NCI-H460 (cell line): ENCODE measurements around the gene BAG3. TPM values are rescaled to one million over a fixed set of nuclear protein-coding genes. Genes with fewer than 3 reads are reported as not detected.
"Not testable (repeated sequence)": the region's sequence is repeated elsewhere in the genome, so short reads cannot be mapped to it uniquely, and the experiment has no call there.

Source experiments
- DNase-seq: peaks from one replicate; pipeline ENCODE4 v3.0.0-alpha.2; 2016; ENCODE audit warnings: low read depth; ENCODE audit errors: extremely low read depth
- total RNA-seq: library from RNA; depleted of rRNA; stranded (reverse); fragments of >200 nt; shearing (Covaris generic); gene quantifications from 2 replicates; pipeline ENCODE4 v1.2.3, GENCODE V29; 2014

Gene BAG3
- total RNA-seq, 1 experiment from 2014 or later, result 17.6 TPM

DNA sequence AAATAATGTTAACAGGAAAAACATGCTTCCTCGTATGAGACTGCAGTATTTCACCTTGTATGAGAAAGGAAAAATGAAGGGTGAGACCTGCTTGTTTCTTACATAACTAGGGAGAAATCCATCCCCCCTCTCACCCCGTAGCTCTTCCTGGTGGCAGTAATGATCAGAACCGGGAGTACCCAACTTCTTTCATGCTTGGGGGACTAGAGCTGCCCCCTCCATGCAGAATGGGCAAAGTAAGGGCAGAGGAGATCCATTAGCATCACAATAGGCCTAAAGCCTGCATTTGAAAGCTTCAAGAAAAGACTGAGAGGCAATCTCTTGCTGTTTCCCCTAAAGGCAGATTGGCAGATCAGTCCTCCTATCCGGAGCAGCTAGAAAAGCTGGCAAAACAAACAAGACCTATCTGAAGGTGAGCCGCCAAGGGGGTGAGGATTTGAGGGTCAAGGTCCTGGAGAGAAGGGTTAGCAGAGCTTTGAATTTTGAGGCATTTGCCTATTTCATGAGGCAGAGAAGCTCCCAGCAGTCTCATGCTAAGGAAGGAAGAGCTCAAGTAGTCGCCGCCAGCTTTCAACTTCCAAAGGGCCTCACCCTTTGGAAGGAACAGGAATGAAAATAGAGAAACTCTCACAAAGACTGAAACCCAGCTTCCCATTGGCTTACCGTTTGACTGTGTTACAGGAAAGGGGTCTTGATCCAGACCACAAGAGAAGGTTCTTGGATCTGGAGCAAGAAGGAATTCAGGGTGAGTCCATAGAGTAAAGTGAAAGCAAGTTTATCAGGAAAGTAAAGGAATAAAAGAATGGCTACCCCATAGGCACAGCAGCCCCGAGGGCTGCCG lies 36.2 kb downstream of the BAG3 start:
- no peak for DNase-seq

DNA sequence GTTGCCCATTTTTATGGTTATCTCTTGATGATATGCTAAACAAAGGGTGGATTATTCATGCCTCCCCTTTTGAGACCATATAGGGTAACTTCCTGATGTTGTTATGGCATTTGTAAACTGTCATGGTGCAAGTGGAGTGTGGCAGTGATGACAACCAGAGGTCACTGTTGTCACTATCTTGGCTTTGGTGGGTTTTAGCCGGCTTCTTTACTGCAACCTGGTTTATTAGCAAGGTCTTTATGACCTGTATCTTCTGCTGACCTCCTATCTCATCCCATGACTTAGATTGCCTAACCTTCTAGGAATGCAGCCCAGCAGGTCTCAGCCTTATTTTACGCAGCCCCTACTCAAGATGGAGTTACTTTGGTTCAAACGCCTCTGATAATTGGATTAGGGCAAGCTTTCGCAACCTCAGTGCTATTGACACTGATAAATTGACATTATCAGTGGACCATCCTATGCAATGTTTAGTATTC lies 36.9 kb downstream of the BAG3 start:
- no peak for DNase-seq

DNA sequence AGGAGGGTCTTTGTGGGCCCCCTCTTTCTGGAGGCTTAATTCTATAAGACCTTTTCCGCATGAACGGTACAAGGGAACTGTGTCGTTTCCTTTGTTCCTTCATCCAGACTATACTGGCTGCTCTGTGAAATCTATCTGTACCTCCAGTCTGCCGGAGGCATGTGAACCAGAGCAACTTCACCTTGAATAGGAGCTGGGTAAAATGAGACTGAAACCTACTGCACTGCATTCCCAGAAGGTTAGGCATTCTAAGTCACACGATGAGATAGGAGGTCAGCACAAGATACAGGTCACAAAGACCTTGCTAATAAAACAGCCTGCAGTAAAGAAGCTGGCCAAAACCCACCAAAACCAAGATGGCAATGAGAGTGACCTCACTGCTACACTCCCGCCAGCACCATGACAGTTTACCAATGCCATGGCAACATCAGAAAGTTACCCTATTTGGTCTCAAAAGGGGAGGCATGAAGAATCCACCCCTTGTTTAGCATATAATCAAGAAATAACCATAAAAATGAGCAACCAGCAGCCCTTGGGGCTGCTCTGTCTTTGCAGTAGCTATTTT lies 37.9 kb downstream of the BAG3 start:
- no peak for DNase-seq

- no peak for DNase-seq
These were observed 40.5 kb downstream of the BAG3 start for GRCh38 chr10:119691726-119692125.

- no peak for DNase-seq
These were observed 42.2 kb downstream of the BAG3 start for GRCh38 chr10:119693262-119693957.

DNA sequence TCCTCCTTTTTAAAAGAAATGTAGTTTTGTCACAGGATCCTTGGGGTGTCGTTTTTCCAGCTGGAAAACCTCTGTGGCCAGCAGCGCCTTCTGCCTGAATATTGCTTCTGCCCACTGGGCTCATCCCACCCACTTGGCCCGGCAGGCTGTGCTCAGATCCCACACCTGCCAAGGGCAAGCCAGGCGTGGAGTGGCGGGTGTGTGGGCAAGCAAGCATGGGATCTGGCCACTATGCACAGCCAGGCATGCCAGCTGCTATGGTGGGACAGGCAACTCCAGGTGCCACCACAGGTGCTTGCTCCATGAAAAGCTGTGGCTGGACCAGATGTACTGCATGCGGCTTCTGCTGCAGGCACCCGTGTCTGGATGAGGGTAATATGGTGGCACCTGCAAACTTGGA lies 43.4 kb downstream of the BAG3 start:
- DNase-seq, result no peak

- no peak for DNase-seq
These were observed 49.3 kb downstream of the BAG3 start for GRCh38 chr10:119700321-119700954.

DNA sequence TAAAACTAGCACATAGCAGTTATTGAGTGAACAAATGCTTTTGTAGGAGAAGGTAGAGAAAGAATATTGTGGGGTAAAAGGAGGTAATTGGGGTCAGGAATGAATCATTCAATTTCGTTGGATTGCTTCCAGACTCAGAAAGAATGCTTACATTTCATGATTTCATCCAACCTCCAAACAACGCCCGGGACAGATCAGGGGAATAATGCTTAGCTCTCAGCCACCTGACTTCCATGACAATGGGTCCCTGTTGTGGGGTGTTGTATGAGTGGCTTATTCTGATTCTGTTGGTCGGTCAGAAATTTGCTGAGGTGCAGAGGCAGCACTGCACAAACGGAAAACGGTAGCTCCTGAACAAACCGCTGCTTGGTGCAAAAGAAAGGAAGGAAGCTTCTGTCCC lies 50.7 kb downstream of the BAG3 start:
- no peak for DNase-seq

GRCh38 chr10:119702583-119702982 lies 51.4 kb downstream of the BAG3 start:
- DNase-seq, result no peak

DNA sequence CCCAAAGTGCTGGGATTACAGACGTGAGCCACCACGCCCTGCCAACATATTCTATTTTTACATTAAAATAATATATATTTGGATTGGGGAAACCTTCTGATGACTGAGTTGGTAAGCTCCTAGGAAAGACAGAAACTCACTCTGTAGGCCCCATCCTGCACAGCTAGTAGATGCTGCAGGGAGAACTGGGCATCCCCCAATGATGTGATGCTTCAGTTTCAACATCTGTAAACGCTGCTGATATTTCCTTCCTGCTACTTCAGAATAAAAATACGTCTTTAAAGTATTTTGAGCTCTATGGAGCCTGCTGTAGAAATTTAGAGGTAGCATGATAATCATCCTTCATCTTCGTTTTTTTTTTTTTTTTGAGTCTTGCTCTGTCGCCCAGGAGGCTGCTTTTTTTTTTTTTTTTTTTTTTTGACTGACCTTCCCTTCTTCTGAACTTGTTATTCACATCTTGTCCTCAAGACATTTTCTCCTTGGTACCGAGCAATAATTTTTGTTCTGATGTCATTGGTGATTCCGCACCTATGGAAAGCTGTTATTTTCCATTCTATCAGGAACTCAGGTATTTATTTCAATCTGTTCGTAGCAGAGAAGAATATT lies 52.8 kb downstream of the BAG3 start:
- no peak for DNase-seq

- DNase-seq, result no peak
These were observed 54.3 kb downstream of the BAG3 start for GRCh38 chr10:119705434-119705831.

GRCh38 chr10:119706521-119707278 lies 55.5 kb downstream of the BAG3 start:
- DNase-seq, result no peak

- not testable (repeated sequence) for DNase-seq
These were observed 56.2 kb downstream of the BAG3 start for GRCh38 chr10:119707331-119707730.

- not testable (repeated sequence) for DNase-seq
These were observed 59.8 kb downstream of the BAG3 start for GRCh38 chr10:119710935-119711334.

DNA sequence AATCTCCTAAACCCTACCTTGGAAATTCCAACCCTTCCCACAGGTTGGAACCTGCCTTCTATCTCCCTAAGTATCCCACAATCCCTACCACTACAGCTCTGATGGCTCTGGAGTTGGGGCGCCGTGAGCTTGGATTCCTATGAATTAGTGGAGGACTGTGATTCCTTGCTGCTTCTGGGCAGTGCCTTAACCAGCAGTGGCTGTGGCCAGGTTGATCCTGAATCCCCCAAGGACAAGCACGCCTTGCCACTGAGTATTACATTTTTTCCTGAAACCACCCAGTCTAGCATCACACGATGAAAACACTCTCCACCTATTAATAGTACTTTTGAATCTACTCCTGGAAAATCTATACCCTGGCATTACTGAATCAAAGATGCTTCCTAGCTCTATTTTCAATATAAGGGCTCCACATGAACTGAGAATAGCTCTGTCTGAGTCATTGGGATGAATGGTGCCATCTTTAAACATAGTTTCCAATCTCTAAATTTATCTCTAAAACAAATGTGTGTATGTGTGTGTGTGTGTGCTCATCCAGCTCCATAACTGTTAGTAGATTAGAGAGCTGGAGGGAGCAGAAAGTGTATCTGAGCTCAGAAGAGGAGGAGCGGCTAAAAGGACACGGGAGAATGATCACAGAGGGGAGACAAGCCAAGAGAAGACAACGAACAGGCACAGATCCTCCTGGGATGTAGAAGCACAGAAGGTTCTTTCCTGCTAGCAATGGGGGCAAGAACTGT lies 62.7 kb downstream of the BAG3 start:
- no peak for DNase-seq

DNA sequence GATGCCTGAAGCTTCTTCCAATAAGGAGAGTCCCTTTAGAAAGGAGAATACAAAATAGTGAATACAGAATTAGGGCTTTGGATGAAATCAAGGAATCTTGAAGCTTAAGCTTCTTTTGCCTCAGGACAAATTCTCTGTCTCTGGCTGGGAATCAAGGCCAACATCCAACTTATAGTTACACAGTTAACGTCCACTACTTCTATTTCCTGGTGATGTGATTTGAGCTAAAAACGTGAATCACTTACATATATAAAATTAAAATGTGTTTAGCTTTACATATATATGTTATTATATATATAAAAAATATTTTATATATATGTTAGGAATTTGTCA lies 63.3 kb downstream of the BAG3 start:
- no peak for DNase-seq

DNA sequence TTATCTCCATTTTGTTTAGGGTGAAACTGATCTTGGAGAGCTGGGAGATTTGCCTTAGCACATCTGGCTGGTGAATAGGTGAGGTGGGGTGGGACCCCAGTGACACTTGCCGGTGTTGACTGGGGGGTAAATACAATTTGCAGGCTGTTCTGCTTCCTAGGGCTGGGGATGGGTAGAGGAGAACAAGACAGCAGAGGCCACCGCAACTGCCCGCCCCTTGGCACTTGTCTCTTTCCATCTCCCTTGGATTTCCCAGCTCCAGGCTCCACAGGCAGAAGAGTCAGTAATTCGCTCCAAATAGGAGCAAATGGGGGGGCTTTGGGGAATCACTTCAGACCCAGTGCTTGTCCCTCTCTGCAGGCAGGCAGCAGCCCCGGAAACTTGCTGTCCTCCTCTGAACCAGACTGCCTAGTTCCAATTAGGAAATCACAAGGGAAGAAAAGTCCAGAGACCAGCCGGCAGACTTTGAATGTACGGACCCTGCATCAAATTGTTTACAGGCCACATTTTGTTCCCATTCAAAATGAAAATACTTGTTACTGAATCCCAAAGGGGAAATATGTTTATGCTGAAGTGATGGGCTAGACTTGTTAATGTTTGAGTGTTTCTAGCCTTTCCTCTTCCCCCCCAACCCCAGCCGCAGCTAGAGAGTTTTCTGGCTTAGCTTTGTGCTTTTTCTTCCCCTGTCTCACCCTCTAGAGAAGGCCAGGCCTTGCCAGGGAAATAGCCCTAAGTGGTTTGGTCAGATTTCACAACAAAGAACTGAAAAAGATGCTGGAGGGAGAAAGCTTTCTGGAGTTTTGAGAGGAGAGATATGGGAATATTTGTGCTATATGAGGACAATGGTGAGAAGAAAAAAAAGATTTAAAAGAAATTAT lies 64.7 kb downstream of the BAG3 start:
- no peak for DNase-seq

- no peak for DNase-seq
These were observed 72.0 kb downstream of the BAG3 start for GRCh38 chr10:119723161-119723560.
